Fibroblast of lung (primary cell): ENCODE data around the gene TTC27. TPM values are rescaled to one million over a fixed set of nuclear protein-coding genes. Genes with fewer than 3 reads are reported as not detected.
"Not testable (repeated sequence)": the region's sequence is repeated elsewhere in the genome, so short reads cannot be mapped to it uniquely, and the experiment has no call there.

Experiments
- DNase-seq, 2 donors: peaks; one replicate each; pipeline versions ENCODE4 v3.0.0 to v3.0.0-alpha.2; 2010; ENCODE audit warnings: low read depth in 2 of 2
- H2AFZ ChIP-seq: 2 replicates; pipeline ENCODE4 v1.5.1; 2012; ENCODE audit warnings: low read length, control low read depth, inconsistent platforms
- H3K27ac ChIP-seq: 2 replicates; pipeline ENCODE4 v1.5.1; 2011; ENCODE audit warnings: low read length, control low read depth; ENCODE audit not compliant: insufficient read depth
- H3K27me3 ChIP-seq: 2 replicates; pipeline ENCODE4 v1.5.1; 2011; ENCODE audit warnings: mild to moderate bottlenecking, low read length; ENCODE audit not compliant: control insufficient read depth, insufficient read depth
- H3K36me3 ChIP-seq: 2 replicates; pipeline ENCODE4 v1.5.1; 2011; ENCODE audit warnings: low read length; ENCODE audit not compliant: control insufficient read depth, insufficient read depth
- H3K4me1 ChIP-seq: 2 replicates; pipeline ENCODE4 v1.5.1; 2011; ENCODE audit warnings: low read length; ENCODE audit not compliant: control insufficient read depth, insufficient read depth; ENCODE audit errors: extremely low read depth
- H3K4me2 ChIP-seq: 2 replicates; pipeline ENCODE4 v1.5.1; 2011; ENCODE audit warnings: low read length, control low read depth; ENCODE audit not compliant: insufficient read depth; ENCODE audit errors: extremely low read depth
- H3K4me3 ChIP-seq, 4 experiments: fragments of 200-600 bp in 1 of 4; sonication (generic) in 1 of 4; replicated peaks in 1 of 4; 2 replicates each; pipeline ENCODE4 v1.5.1; 2011 to 2016; ENCODE audit warnings: low read length in 4 of 4, low read depth in 3 of 4, mild to moderate bottlenecking in 3 of 4, control low read depth in 2 of 4, inconsistent platforms in 1 of 4, mixed read lengths in 1 of 4; ENCODE audit not compliant: insufficient read depth in 1 of 4; ENCODE audit errors: control extremely low read depth in 1 of 4
- H3K79me2 ChIP-seq: 2 replicates; pipeline ENCODE4 v1.5.1; 2012; ENCODE audit warnings: mild to moderate bottlenecking, low read length, inconsistent platforms; ENCODE audit not compliant: control insufficient read depth, insufficient read depth
- H3K9ac ChIP-seq: 2 replicates; pipeline ENCODE4 v1.5.1; 2011; ENCODE audit warnings: mild to moderate bottlenecking, low read length, control low read depth; ENCODE audit not compliant: insufficient read depth
- H3K9me3 ChIP-seq: 2 replicates; pipeline ENCODE4 v1.5.1; 2012; ENCODE audit warnings: low read depth, low read length; ENCODE audit not compliant: control insufficient read depth, insufficient read depth
- H4K20me1 ChIP-seq: 2 replicates; pipeline ENCODE4 v1.5.1; 2011; ENCODE audit warnings: low read length; ENCODE audit not compliant: control insufficient read depth, insufficient read depth; ENCODE audit errors: extremely low read depth
- EZH2 ChIP-seq: IDR thresholded peaks from 2 replicates; pipeline ENCODE4 v1.5.1; 2012; ENCODE audit warnings: low read length, control low read depth, mild to moderate bottlenecking; ENCODE audit errors: missing control alignments
- polyA plus RNA-seq, 2 donors: library from polyadenylated mRNA; depleted of rRNA in 1 of 2; stranded (reverse) in 1 of 2; unstranded in 1 of 2; fragments of >200 nt; gene quantifications; 2 replicates each; pipeline ENCODE4 v1.2.1, GENCODE V29; 2011 to 2012; ENCODE audit warnings: missing spikeins in 1 of 2
- total RNA-seq: library from RNA; depleted of rRNA; stranded (reverse); fragments of >200 nt; gene quantifications from 2 replicates; pipeline ENCODE4 v1.2.1, GENCODE V29; 2014
- TF ChIP-seq, protein P1 (sequence below), 2 donors: IDR thresholded peaks in 1 of 2; conservative IDR thresholded peaks in 1 of 2; 1 replicate in 1 of 2; 2 replicates in 1 of 2; pipeline ENCODE4 v1.5.1; 2011 to 2012; ENCODE audit warnings: low read length in 2 of 2, control low read depth in 1 of 2, inconsistent platforms in 1 of 2, low read depth in 1 of 2, mild to moderate bottlenecking in 1 of 2

Gene TTC27
- total and polyA plus RNA-seq, 2 donors (not counting 1 experiment from before 2014, with no cell fraction given) = 15.7 to 19.3 TPM

DNA sequence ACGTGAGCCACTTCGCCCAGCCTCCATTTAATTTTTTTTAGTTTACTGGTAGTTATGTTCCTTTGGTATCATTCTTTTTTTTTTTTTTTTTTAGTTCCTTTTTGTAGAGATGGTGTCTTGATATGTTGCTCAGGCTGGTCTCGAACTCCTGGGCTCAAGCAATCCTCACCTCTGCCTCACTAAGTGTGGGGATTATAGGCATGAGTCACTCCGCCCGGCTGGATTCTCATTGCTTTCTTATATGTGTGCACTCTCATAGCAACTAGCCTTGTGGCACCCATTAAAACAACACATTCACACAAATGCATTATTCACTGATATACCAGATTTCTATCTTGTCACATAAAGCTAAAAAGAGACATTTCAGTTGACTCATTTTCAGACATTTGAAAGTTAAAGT, 4.2 kb downstream of the TTC27 start:
- Histone ChIP-seq H3K9me3 (no peaks in the 10 kb centered on the region), H2AFZ (no peak overlapping the region), H3K4me1 (no peaks in the 10 kb centered on the region), H3K27ac (no peak overlapping the region), H3K4me3 (no peak overlapping the region), H3K36me3 (peaks cover 1% of the 10 kb centered on the region), H3K9ac (no peak overlapping the region), H3K79me2 (peaks cover 10% of the 10 kb centered on the region), H4K20me1 (no peaks in the 10 kb centered on the region), H3K27me3 (no peaks in the 10 kb centered on the region), H3K4me2 (no peak overlapping the region)
- TF ChIP-seq EZH2 = no peak
- TF ChIP-seq, protein P1, sequence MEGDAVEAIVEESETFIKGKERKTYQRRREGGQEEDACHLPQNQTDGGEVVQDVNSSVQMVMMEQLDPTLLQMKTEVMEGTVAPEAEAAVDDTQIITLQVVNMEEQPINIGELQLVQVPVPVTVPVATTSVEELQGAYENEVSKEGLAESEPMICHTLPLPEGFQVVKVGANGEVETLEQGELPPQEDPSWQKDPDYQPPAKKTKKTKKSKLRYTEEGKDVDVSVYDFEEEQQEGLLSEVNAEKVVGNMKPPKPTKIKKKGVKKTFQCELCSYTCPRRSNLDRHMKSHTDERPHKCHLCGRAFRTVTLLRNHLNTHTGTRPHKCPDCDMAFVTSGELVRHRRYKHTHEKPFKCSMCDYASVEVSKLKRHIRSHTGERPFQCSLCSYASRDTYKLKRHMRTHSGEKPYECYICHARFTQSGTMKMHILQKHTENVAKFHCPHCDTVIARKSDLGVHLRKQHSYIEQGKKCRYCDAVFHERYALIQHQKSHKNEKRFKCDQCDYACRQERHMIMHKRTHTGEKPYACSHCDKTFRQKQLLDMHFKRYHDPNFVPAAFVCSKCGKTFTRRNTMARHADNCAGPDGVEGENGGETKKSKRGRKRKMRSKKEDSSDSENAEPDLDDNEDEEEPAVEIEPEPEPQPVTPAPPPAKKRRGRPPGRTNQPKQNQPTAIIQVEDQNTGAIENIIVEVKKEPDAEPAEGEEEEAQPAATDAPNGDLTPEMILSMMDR (conservative IDR thresholded peaks at IDR 0.05 in 1 of 2, IDR thresholded peaks at IDR 0.05 in 1 of 2; ENCODE audit: low read depth in 1 of 2, low read length in 2 of 2) = no peak
- DNase-seq = peak; percentile 24 to 60

- TF ChIP-seq, protein P1 (conservative IDR thresholded peaks at IDR 0.05 in 1 of 2, IDR thresholded peaks at IDR 0.05 in 1 of 2; ENCODE audit: low read depth in 1 of 2, low read length in 2 of 2) = no peak
- TF ChIP-seq EZH2 = no peak
- Histone ChIP-seq H3K4me2 (no peak overlapping the region), H3K9ac (no peak overlapping the region), H3K4me1 (no peaks in the 10 kb centered on the region), H2AFZ (no peak overlapping the region), H3K4me3 (no peak overlapping the region), H3K27me3 (no peaks in the 10 kb centered on the region), H4K20me1 (no peaks in the 10 kb centered on the region), H3K9me3 (no peaks in the 10 kb centered on the region), H3K79me2 (peaks cover 10% of the 10 kb centered on the region), H3K27ac (no peak overlapping the region), H3K36me3 (peaks cover 1% of the 10 kb centered on the region)
- DNase-seq = no peak
These were observed 5.2 kb downstream of the TTC27 start for GRCh38 chr2:32633040-32633439.

DNA sequence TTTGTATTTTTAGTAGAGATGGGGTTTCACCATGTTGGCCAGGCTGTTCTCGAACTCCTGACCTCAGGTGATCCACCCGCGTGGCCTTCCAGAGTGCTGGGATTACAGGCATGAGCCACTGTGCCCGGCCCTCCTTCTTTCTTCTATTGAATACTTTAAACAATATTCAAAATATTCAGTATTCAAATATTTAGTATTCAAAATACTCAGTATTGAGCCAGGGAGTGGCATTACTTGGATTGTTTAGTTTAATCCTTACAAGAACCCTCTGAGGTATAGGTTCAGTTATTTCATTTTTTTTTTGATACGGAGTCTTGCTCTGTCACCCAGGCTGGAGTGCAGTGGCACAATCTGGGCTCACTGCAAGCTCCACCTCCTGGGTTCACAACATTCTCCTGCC, 10.7 kb downstream of the TTC27 start:
- H3K27me3 ChIP-seq, DNase-seq, H3K4me3 ChIP-seq, H4K20me1 ChIP-seq, H3K4me2 ChIP-seq, H3K36me3 ChIP-seq, H3K9me3 ChIP-seq, H3K9ac ChIP-seq, H3K4me1 ChIP-seq, H3K27ac ChIP-seq, H2AFZ ChIP-seq, H3K79me2 ChIP-seq: not testable (repeated sequence)
